Measurements from ENCODE around the gene STARD8.
"Not testable (repeated sequence)": the region's sequence is repeated elsewhere in the genome, so short reads cannot be mapped to it uniquely, and the experiment has no call there.

STARD8 gene

DNA sequence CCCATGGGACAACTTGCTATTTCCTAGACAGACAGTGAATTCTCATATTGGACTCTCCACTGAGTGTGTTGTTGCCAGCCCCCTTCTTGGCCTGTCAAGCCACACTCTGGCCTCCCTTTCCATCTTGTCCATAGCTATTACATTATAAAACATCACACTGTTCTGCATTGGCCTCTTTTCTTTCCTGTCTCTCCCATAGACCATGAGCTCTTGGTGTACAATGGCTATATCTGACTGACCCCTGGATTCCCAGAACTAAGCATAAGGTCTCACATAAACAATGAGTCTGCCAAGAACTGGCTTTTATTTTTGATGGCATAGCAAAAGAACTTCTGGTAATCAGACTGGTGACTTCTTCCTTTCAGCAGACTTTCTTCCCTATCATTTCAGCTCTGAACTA, 23.8 kb downstream of the STARD8 start:
- peaks cover 13% of the 10 kb centered on the region for H3K27me3 Mint-ChIP-seq (ENCODE audit: low read depth)
- no peaks in the 10 kb centered on the region for H3K36me3 Mint-ChIP-seq (ENCODE audit: low read depth)
- no peak overlapping the region for H3K27ac Mint-ChIP-seq

GRCh38 chrX:68672581-68673318, 25.3 kb downstream of the STARD8 start:
- Mint-ChIP-seq H3K4me1 (ENCODE audit: low read depth) (no peaks in the 10 kb centered on the region), H3K27me3 (ENCODE audit: low read depth) (peaks cover 13% of the 10 kb centered on the region)

More for the DNA sequence above, 23.8 kb downstream of the STARD8 start:
- H3K9me3 Mint-ChIP-seq, result no peaks in the 10 kb centered on the region
- H3K4me3 Mint-ChIP-seq, result no peak overlapping the region
- no peaks in the 10 kb centered on the region for H3K4me1 Mint-ChIP-seq (ENCODE audit: low read depth)

GRCh38 chrX:68675571-68675970, 28.1 kb downstream of the STARD8 start:
- Mint-ChIP-seq H3K4me3 (no peak overlapping the region), H3K36me3 (ENCODE audit: low read depth) (no peaks in the 10 kb centered on the region), H3K4me1 (ENCODE audit: low read depth) (no peaks in the 10 kb centered on the region), H3K27me3 (ENCODE audit: low read depth) (peaks cover 8% of the 10 kb centered on the region), H3K27ac (no peak overlapping the region), H3K9me3 (no peaks in the 10 kb centered on the region)

More at GRCh38 chrX:68672581-68673318, 25.3 kb downstream of the STARD8 start:
- H3K9me3 Mint-ChIP-seq, result no peaks in the 10 kb centered on the region
- no peaks in the 10 kb centered on the region for H3K36me3 Mint-ChIP-seq (ENCODE audit: low read depth)
- no peak overlapping the region for H3K4me3 Mint-ChIP-seq
- H3K27ac Mint-ChIP-seq, result no peak overlapping the region

- H3K9me3 Mint-ChIP-seq, result no peaks in the 10 kb centered on the region
- no peak overlapping the region for H3K4me3 Mint-ChIP-seq
- H3K27ac Mint-ChIP-seq, result no peak overlapping the region
- no peaks in the 10 kb centered on the region for H3K4me1 Mint-ChIP-seq (ENCODE audit: low read depth)
- H3K36me3 Mint-ChIP-seq (ENCODE audit: low read depth), result no peaks in the 10 kb centered on the region
- H3K27me3 Mint-ChIP-seq (ENCODE audit: low read depth), result peaks cover 1% of the 10 kb centered on the region
Measured at GRCh38 chrX:68676335-68676734, 28.9 kb downstream of the STARD8 start.

- no peaks in the 10 kb centered on the region for H3K9me3 Mint-ChIP-seq
- no peaks in the 10 kb centered on the region for H3K4me1 Mint-ChIP-seq (ENCODE audit: low read depth)
- H3K36me3 Mint-ChIP-seq (ENCODE audit: low read depth), result no peaks in the 10 kb centered on the region
- no peak overlapping the region for H3K4me3 Mint-ChIP-seq
- H3K27me3 Mint-ChIP-seq (ENCODE audit: low read depth), result no peaks in the 10 kb centered on the region
- no peak overlapping the region for H3K27ac Mint-ChIP-seq
Measured at GRCh38 chrX:68677998-68678397, 30.5 kb downstream of the STARD8 start.

GRCh38 chrX:68681443-68681941, 34.0 kb downstream of the STARD8 start:
- Mint-ChIP-seq H3K9me3 (no peaks in the 10 kb centered on the region), H3K4me3 (no peak overlapping the region), H3K4me1 (ENCODE audit: low read depth) (peaks cover 18% of the 10 kb centered on the region), H3K27ac (no peak overlapping the region), H3K27me3 (ENCODE audit: low read depth) (no peaks in the 10 kb centered on the region), H3K36me3 (ENCODE audit: low read depth) (no peaks in the 10 kb centered on the region)

DNA sequence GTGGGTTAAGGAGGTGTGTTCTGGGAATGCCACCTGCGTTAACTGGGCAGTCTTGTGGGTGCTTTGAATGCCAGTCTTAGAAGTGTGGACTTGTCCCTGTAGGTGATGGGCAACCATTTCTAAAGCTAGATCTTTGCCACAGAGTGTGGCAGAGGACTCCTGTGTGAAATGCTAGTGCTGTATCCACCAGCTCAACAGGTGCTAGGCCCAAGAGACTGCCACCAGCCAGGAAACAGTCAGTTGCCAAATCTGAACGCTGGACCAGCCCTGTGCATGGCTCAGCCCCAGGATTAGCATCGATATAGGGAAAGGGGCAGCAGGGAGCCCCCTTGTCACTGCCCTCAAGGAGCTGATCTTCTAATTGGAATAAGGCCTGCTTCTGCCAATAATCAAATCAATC, 35.3 kb downstream of the STARD8 start:
- Mint-ChIP-seq H3K27me3 (ENCODE audit: low read depth) (no peaks in the 10 kb centered on the region), H3K4me3 (no peak overlapping the region), H3K36me3 (ENCODE audit: low read depth) (no peaks in the 10 kb centered on the region), H3K4me1 (ENCODE audit: low read depth) (peaks cover 21% of the 10 kb centered on the region), H3K27ac (no peak overlapping the region), H3K9me3 (no peaks in the 10 kb centered on the region)

GRCh38 chrX:68683580-68683979, 36.1 kb downstream of the STARD8 start:
- H3K4me1 Mint-ChIP-seq (ENCODE audit: low read depth), result peaks cover 21% of the 10 kb centered on the region
- no peaks in the 10 kb centered on the region for H3K9me3 Mint-ChIP-seq
- no peaks in the 10 kb centered on the region for H3K36me3 Mint-ChIP-seq (ENCODE audit: low read depth)
- H3K27me3 Mint-ChIP-seq (ENCODE audit: low read depth), result no peaks in the 10 kb centered on the region
- H3K27ac Mint-ChIP-seq, result no peak overlapping the region
- H3K4me3 Mint-ChIP-seq, result no peak overlapping the region

- peaks cover 21% of the 10 kb centered on the region for H3K4me1 Mint-ChIP-seq (ENCODE audit: low read depth)
- H3K4me3 Mint-ChIP-seq, result no peak overlapping the region
- H3K27me3 Mint-ChIP-seq (ENCODE audit: low read depth), result no peaks in the 10 kb centered on the region
- H3K9me3 Mint-ChIP-seq, result no peaks in the 10 kb centered on the region
- no peaks in the 10 kb centered on the region for H3K36me3 Mint-ChIP-seq (ENCODE audit: low read depth)
- no peak overlapping the region for H3K27ac Mint-ChIP-seq
Measured at GRCh38 chrX:68684291-68684918, 36.9 kb downstream of the STARD8 start.

DNA sequence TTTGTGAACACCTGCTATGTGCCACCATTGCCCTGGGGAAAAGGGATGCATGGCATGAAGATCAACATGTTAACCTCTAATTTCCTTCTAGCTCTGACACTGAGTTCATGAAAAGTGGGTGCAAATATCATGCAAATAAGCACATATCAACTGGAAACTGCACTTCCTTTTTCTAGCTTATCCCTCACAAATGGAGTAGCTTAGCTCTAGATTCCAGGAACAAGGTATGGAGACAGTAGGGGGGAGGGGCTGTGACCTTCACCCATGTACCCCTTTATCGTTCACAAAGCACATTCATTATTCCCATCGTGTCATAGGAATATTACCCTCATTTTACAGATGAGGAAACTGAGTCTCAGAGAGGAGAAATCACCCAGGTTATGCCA, 37.4 kb downstream of the STARD8 start:
- Mint-ChIP-seq H3K36me3 (ENCODE audit: low read depth) (no peaks in the 10 kb centered on the region), H3K27ac (no peak overlapping the region), H3K4me1 (ENCODE audit: low read depth) (peaks cover 21% of the 10 kb centered on the region), H3K27me3 (ENCODE audit: low read depth) (no peaks in the 10 kb centered on the region), H3K4me3 (no peak overlapping the region), H3K9me3 (no peaks in the 10 kb centered on the region)

DNA sequence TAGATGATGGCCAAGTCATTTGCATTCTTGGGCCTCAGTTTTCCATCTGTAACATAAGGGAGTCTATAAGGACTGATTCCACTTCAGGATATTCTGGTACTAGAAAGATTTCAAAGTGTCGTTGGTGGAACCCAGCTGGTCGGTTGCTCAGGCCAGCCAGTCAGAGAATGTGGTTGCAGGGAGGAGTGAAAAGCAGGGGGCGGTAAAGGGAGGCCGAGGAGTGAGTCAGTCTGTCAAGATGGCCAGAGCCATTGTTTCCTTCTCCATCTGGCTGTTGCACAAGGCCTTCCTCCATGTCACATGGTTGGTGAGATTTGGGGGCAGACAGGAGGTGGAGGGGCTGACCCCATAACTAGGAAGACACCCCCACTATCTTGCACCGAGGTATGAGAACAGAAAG, 38.2 kb downstream of the STARD8 start:
- Mint-ChIP-seq H3K27me3 (ENCODE audit: low read depth) (no peaks in the 10 kb centered on the region), H3K9me3 (no peaks in the 10 kb centered on the region), H3K4me1 (ENCODE audit: low read depth) (peaks cover 21% of the 10 kb centered on the region), H3K4me3 (peak overlapping the region; percentile 75), H3K27ac (no peak overlapping the region), H3K36me3 (ENCODE audit: low read depth) (no peaks in the 10 kb centered on the region)

DNA sequence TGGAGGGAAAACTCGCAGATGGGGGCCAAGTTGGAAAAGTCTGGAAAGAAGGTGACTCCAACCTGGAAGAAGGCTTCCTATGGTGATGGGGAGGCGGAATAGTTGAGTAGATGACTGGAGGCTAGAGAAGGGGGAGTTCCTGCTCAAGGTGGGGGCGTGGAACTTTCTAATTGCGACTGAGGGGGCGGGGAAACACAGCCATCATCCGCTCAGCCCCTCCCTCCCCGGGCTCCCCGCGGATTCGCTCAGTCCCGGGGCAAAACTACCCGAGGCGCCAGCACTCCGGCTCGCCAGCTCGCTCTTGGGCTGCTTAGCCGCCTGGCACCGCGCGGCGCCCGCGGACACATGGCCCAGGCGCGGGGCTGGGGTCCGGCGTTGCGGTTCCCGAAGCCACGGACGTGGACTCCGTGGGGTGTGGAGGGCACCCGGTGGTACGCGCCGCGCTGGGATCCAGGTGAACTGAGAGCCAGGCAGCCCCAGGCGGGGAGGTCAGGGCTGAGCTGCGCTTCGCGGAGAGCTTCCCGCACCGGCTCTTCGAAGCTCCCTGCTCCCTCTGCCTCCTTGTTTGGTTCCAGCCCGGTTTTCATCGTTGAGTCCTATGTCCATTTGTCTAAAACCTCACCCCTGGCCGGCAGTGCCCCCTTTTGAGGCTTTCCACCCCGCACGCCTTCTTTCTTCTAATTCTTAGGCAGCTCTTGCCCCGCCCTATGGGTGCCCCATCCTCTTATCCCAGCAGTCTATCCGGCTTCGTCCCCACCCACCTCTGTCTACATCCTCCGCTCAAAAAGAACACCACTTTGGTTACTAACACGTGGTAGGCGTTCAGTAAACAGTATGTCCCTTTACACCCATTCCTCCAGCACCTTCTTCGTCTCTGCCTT, 38.9 kb downstream of the STARD8 start:
- peak overlapping the region; percentile 16 for H3K27ac Mint-ChIP-seq
- peaks cover 21% of the 10 kb centered on the region for H3K4me1 Mint-ChIP-seq (ENCODE audit: low read depth)
- no peaks in the 10 kb centered on the region for H3K36me3 Mint-ChIP-seq (ENCODE audit: low read depth)
- no peaks in the 10 kb centered on the region for H3K27me3 Mint-ChIP-seq (ENCODE audit: low read depth)
- no peaks in the 10 kb centered on the region for H3K9me3 Mint-ChIP-seq
- H3K4me3 Mint-ChIP-seq, result peak overlapping the region; percentile 81

DNA sequence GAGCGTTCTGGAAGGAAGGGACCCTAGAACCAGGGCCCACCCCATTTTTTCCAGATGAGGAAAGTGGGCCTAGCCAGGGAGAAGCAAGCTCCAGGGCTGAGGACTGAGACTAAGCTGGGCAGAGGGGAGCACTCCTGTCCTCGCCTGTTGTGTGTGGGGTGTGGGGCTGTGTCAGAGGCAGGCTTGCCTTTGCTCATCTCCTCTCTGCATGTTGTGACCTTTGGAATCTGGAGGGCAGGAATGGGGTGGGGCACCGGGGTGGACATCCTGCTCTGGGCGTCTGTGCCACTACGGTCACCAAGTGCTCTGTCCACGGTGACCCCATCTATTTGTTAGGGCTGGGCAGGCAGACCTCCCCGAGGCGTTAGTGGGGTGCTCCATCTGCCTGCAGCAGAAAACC, 41.5 kb downstream of the STARD8 start:
- not testable (repeated sequence) for H3K27ac Mint-ChIP-seq; H3K9me3 Mint-ChIP-seq; H3K36me3 Mint-ChIP-seq (ENCODE audit: low read depth); H3K27me3 Mint-ChIP-seq (ENCODE audit: low read depth); H3K4me3 Mint-ChIP-seq
- peaks cover 21% of the 10 kb centered on the region for H3K4me1 Mint-ChIP-seq (ENCODE audit: low read depth)

DNA sequence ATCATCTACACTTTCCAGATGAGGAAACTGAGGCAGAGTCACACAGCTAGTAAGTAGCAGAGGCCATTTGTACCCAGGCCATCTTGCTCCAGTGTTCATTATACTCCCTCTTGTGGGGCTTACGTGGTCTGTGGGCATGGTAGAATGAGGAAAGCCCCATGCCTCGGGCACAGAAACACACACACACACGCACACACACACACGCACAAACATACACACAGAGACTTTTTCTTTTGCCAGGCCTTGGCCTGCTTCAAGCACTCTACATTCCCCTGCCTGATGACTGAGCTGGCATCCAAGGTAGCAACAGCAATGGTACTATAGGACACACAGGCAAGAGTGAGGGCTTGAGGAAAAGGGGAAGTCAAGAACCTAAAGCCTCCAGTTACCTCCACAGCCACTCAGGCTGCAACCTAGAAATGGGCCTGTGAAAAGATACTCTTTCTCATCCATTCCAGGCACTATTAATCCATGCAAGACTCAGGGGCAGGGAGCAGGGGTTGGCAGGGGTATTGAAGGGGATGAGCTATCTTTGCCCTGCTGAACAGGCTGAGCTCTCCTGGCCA, 43.6 kb downstream of the STARD8 start:
- Mint-ChIP-seq H3K27me3 (ENCODE audit: low read depth) (no peaks in the 10 kb centered on the region), H3K9me3 (no peaks in the 10 kb centered on the region), H3K36me3 (ENCODE audit: low read depth) (no peaks in the 10 kb centered on the region), H3K4me3 (no peak overlapping the region), H3K4me1 (ENCODE audit: low read depth) (peaks cover 16% of the 10 kb centered on the region), H3K27ac (no peak overlapping the region)
